C4-2B (cell line): ENCODE measurements around the gene ZNF398.

ENCODE experiments used
- CTCF ChIP-seq: fragments of 450-650 bp; conservative IDR thresholded peaks from 2 replicates; pipeline ENCODE4 v1.5.1; 2017; ENCODE audit warnings: mild to moderate bottlenecking
- ZFX ChIP-seq: fragments of 450-650 bp; IDR thresholded peaks from 2 replicates; pipeline ENCODE4 v1.6.1; 2017

- TF ChIP-seq CTCF (0 out of 2 replicates have a peak, but pooled peaks have one; percentile 49), ZFX (no peak)
These were observed 20.5 kb upstream of the ZNF398 start for GRCh38 chr7:149126662-149127266.
